ENCODE measurements around the gene SHC2. TPM values are rescaled to one million over a fixed set of nuclear protein-coding genes. Genes with fewer than 3 reads are reported as not detected.
A peak's percentile ranks its signal among the peaks of the same experiment; 100 is the strongest.

The SHC2 gene
- total and polyA plus RNA-seq, 9 of the 15 experiments (the other 6 are each of a cell fraction or from before 2014, with no cell fraction given): 0.14 to 0.36 (median 0.17) TPM; not detected in 5

GRCh38 chr19:391726-392374, 69.0 kb downstream of the SHC2 start:
- Histone ChIP-seq H3K36me3 (ENCODE audit: control insufficient read depth, insufficient read depth, low read length) (no peaks in the 10 kb centered on the region), H3K9ac (ENCODE audit: insufficient read depth in 1 of 2, low read depth in 2 of 2, low read length in 2 of 2) (no peak overlapping the region), H3K4me3 (no peak overlapping the region), H4K20me1 (replicated peaks; ENCODE audit: control insufficient read depth, insufficient read depth, low read length) (no peaks in the 10 kb centered on the region), H3K4me1 (replicated peaks in 1 of 2; ENCODE audit: control insufficient read depth in 2 of 2, insufficient read depth in 2 of 2, low read length in 2 of 2) (peaks cover 0 to 9% of the 10 kb centered on the region in 2 experiments; a peak in 1 of 5 replicates), H3K27ac (ENCODE audit: extremely low read depth, low read depth, low read length) (no peak overlapping the region), H3K79me2 (ENCODE audit: control insufficient read depth, insufficient read depth, low read length) (no peaks in the 10 kb centered on the region), H2AFZ (ENCODE audit: low read depth, low read length) (no peak overlapping the region), H3K9me1 (ENCODE audit: control insufficient read depth, insufficient read depth, low read length) (no peaks in the 10 kb centered on the region), H3K27me3 (ENCODE audit: control insufficient read depth in 2 of 2, insufficient read depth in 2 of 2, low read length in 2 of 2) (peaks cover 23 to 43% of the 10 kb centered on the region in 2 experiments), H3K9me3 (replicated peaks; ENCODE audit: control insufficient read depth, insufficient read depth, low read depth, low read length) (peaks cover 4% of the 10 kb centered on the region; the same call in 1 of the 2 replicates), H3K4me2 (ENCODE audit: insufficient read depth, low read length) (no peak overlapping the region)
- in situ Hi-C loops (cut with MboI): no loop called here
- no peak for TF ChIP-seq ZNF449 (CRISPR knock-in tag; IDR thresholded peaks at IDR 0.05)
- TF ChIP-seq MED1 (CRISPR knock-in tag; IDR thresholded peaks at IDR 0.05; ENCODE audit: borderline replicate concordance): no peak
- TF ChIP-seq, protein P1, sequence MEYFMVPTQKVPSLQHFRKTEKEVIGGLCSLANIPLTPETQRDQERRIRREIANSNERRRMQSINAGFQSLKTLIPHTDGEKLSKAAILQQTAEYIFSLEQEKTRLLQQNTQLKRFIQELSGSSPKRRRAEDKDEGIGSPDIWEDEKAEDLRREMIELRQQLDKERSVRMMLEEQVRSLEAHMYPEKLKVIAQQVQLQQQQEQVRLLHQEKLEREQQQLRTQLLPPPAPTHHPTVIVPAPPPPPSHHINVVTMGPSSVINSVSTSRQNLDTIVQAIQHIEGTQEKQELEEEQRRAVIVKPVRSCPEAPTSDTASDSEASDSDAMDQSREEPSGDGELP (CRISPR knock-in tag; IDR thresholded peaks at IDR 0.05; ENCODE audit: borderline replicate concordance): 0 out of 2 replicates have a peak, but pooled peaks have one; percentile 12
- no peak for ATAC-seq
- ChIA-PET CTCF (ENCODE audit: low intra/inter-chr PET ratio) (no interaction called here), POLR2A (no interaction called here)
- intact Hi-C loops (cut with micrococcal nuclease): no loop called here
- BruUV-seq (replicated peaks): no TSS peak
- FAIRE-seq: no peak
- WGBS (ENCODE audit: insufficient coverage, low coverage, missing lambda C conversion rate): 16% methylated on average over 30 of the region's 30 CpGs
- no peak for DNase-seq (ENCODE audit: extremely low read depth in 1 of 4, low spot score in 3 of 4)

Data from K562 (cell line).